GM19240 (cell line): Measurements from ENCODE around the gene EIF3K.
"Not testable (repeated sequence)": the region's sequence is repeated elsewhere in the genome, so short reads cannot be mapped to it uniquely, and the experiment has no call there.

Source experiments
- DNase-seq: peaks from one replicate; pipeline ENCODE4 v3.0.0; 2011; ENCODE audit warnings: low spot score; ENCODE audit not compliant: insufficient read length

Gene EIF3K

GRCh38 chr19:38617764-38618589, 1.0 kb upstream of the EIF3K start, which contains the start of gene MAP4K1:
Gene MAP4K1, minus strand, starts transcription at chr19:38617953. Its CDS starts 58 bp downstream, at chr19:38617895.
- peak; percentile 51 for DNase-seq

GRCh38 chr19:38619361-38620174, 580 bp downstream of the EIF3K start:
- DNase-seq, result no peak

GRCh38 chr19:38624822-38625221, 5.8 kb downstream of the EIF3K start:
- no peak for DNase-seq

GRCh38 chr19:38626401-38626800, 7.4 kb downstream of the EIF3K start:
- no peak for DNase-seq

GRCh38 chr19:38629568-38629967, 10.6 kb downstream of the EIF3K start:
- DNase-seq, result no peak

- DNase-seq, result not testable (repeated sequence)
These were observed 12.3 kb downstream of the EIF3K start for GRCh38 chr19:38631301-38631700.

GRCh38 chr19:38631811-38632475, 13.0 kb downstream of the EIF3K start:
- not testable (repeated sequence) for DNase-seq

GRCh38 chr19:38632476-38633213, 13.7 kb downstream of the EIF3K start:
- no peak for DNase-seq

- DNase-seq, result peak; percentile 72
These were observed 15.9 kb downstream of the EIF3K start for GRCh38 chr19:38634757-38635482.

GRCh38 chr19:38635483-38636399, 16.8 kb downstream of the EIF3K start:
- DNase-seq, result no peak

GRCh38 chr19:38638461-38638860, 19.5 kb downstream of the EIF3K start:
- no peak for DNase-seq

- no peak for DNase-seq
These were observed 20.7 kb downstream of the EIF3K start for GRCh38 chr19:38639679-38640078.

- DNase-seq, result no peak
These were observed 21.4 kb downstream of the EIF3K start for GRCh38 chr19:38640368-38640767.

GRCh38 chr19:38642176-38642575, 23.2 kb downstream of the EIF3K start:
- DNase-seq, result no peak

- DNase-seq, result no peak
These were observed 25.7 kb downstream of the EIF3K start for GRCh38 chr19:38644719-38645118.

- DNase-seq, result peak; percentile 70
These were observed 28.5 kb downstream of the EIF3K start, which contains the start of gene ACTN4 for GRCh38 chr19:38647368-38647965. Gene ACTN4, plus strand, starts transcription at chr19:38647649. Its CDS starts 97 bp downstream, at chr19:38647746.

- DNase-seq, result no peak
These were observed 29.2 kb downstream of the EIF3K start for GRCh38 chr19:38647966-38648768.

- DNase-seq, result no peak
These were observed 29.8 kb downstream of the EIF3K start for GRCh38 chr19:38648769-38649304.
